ENCODE results near the gene PPM1A.

PPM1A gene

GRCh38 chr14:60248697-60249318 lies at the start of gene PPM1A:
PPM1A (plus strand) TSS chr14:60249221; CDS start chr14:60282704, 33,483 bp downstream.
- DNase-seq = peak; percentile 69 to 96 (median 92)

- no peak for DNase-seq
Measured at GRCh38 chr14:60199321-60199720, 49.7 kb upstream of the PPM1A start.

GRCh38 chr14:60204104-60204842 lies 44.7 kb upstream of the PPM1A start:
- no peak for DNase-seq

GRCh38 chr14:60204843-60205774 lies 43.9 kb upstream of the PPM1A start:
- no peak for DNase-seq

GRCh38 chr14:60206249-60206670 lies 42.8 kb upstream of the PPM1A start:
- no peak for DNase-seq

- no peak for DNase-seq
Measured at GRCh38 chr14:60206837-60207533, 42.0 kb upstream of the PPM1A start.

- DNase-seq = no peak
Measured at GRCh38 chr14:60210703-60211102, 38.3 kb upstream of the PPM1A start.

GRCh38 chr14:60211153-60211552 lies 37.9 kb upstream of the PPM1A start:
- DNase-seq = no peak

GRCh38 chr14:60212503-60213371 lies 36.3 kb upstream of the PPM1A start:
- no peak for DNase-seq

GRCh38 chr14:60214003-60214402 lies 35.0 kb upstream of the PPM1A start:
- DNase-seq = no peak

- DNase-seq = no peak
Measured at GRCh38 chr14:60214415-60215126, 34.5 kb upstream of the PPM1A start.

- DNase-seq = no peak
Measured at GRCh38 chr14:60215127-60215444, 33.9 kb upstream of the PPM1A start.

- DNase-seq = no peak
Measured at GRCh38 chr14:60215520-60216420, 33.3 kb upstream of the PPM1A start.

- peak in 4 of 58 donors; percentile 0 to 11 (median 4) for DNase-seq
Measured at GRCh38 chr14:60217713-60218112, 31.3 kb upstream of the PPM1A start.

GRCh38 chr14:60220084-60220483 lies 28.9 kb upstream of the PPM1A start:
- DNase-seq = no peak

GRCh38 chr14:60220917-60221316 lies 28.1 kb upstream of the PPM1A start:
- no peak for DNase-seq

GRCh38 chr14:60221457-60221856 lies 27.6 kb upstream of the PPM1A start:
- DNase-seq = no peak

GRCh38 chr14:60222820-60223219 lies 26.2 kb upstream of the PPM1A start:
- DNase-seq = peak in 57 of 58 donors; percentile 1 to 90 (median 72)

GRCh38 chr14:60225265-60225664 lies 23.8 kb upstream of the PPM1A start:
- DNase-seq = no peak

Data from anterior cingulate cortex (tissue), 58 donors.